Lower leg skin (tissue), 4 donors: ENCODE measurements around the gene PORCN. TPM values are rescaled to one million over a fixed set of nuclear protein-coding genes. Genes with fewer than 3 reads are reported as not detected.

Source experiments
- DNase-seq, 2 donors: peaks; one replicate each; pipeline ENCODE4 v3.0.0-alpha.2; 2019; ENCODE audit warnings: low spot score in 2 of 2
- H3K4me3 ChIP-seq: fragments of 200-600 bp; sonication (generic); 2 replicates; pipeline ENCODE4 v1.5.1; 2017; ENCODE audit warnings: mild to moderate bottlenecking, low read depth; ENCODE audit not compliant: poor library complexity, severe bottlenecking
- POLR2A ChIP-seq, 2 donors: fragments of 450-650 bp; IDR thresholded peaks; one replicate each; pipeline ENCODE4 v1.6.1; 2016 to 2017; ENCODE audit warnings: antibody characterized with exemption in 2 of 2, mild to moderate bottlenecking in 1 of 2, moderate library complexity in 1 of 2
- WGBS, 2 donors: methylation state at CpG; one replicate each; pipeline ENCODE4 v1.1.5; 2018; 5-methylcytosine and 5-hydroxymethylcytosine counted together
- intact Hi-C: fragments of 100-400 bp; cut with DNase I; formaldehyde crosslinking; loops from one replicate; pipeline ENCODE4 v1.15.0; 2023; ENCODE audit warnings: low total_unique reads
- total RNA-seq, 4 donors: library from RNA; depleted of rRNA; stranded (reverse); fragments of >200 nt; gene quantifications; one replicate each; pipeline ENCODE4 v1.1.0, GENCODE V29; 2016
- TF ChIP-seq, protein P1 (sequence below), 3 donors: fragments of 450-650 bp; IDR thresholded peaks; one replicate each; pipeline ENCODE4 v1.5.1; 2016; ENCODE audit warnings: antibody characterized with exemption in 3 of 3, mild to moderate bottlenecking in 3 of 3, moderate library complexity in 2 of 3

PORCN gene
- total RNA-seq, 4 donors from 2014 or later = 18.6 to 32.0 (median 23.2) TPM

DNA sequence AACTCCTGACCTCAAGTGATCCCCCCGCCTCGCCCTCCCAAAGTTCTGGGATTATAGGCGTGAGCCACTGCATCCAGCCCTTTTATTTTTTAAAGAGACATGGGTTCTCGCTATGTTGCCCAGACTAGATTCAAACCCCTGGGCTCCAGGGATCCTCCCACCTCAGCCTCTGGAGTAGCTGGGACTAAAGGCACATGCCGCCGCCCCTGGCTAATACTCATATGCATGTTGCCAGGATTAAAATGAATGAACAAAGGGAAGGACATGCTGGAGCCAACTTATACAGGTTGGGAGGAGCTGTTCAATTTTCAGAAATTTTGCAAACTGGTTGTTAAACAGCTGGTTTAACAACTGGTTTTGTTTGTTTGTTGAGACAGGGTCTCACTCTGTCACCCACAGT is 34.2 kb upstream of the PORCN start:
- WGBS, 2 donors = 48 to 76% methylated on average over 6 of the region's 6 CpGs
- intact Hi-C loops = no loop called here

DNA sequence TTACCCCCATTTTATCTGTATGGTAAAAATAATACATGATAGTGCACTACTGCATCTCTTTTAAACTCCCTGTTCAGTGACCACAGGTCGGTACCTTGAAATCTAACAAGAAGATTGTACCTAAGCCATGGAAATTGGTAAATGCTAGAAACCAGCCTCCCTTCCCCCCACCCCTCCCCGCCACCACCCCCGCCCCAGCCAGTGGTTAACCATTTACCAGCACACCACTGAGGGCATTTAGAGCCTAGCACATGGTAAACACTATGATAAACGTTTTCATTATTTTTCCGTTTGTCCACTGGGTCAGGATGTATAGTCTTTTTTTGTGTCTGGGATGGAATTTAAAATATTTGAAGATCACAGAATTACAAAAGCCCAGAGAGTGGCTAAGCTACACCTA is 33.5 kb upstream of the PORCN start:
- TF ChIP-seq, protein P1, sequence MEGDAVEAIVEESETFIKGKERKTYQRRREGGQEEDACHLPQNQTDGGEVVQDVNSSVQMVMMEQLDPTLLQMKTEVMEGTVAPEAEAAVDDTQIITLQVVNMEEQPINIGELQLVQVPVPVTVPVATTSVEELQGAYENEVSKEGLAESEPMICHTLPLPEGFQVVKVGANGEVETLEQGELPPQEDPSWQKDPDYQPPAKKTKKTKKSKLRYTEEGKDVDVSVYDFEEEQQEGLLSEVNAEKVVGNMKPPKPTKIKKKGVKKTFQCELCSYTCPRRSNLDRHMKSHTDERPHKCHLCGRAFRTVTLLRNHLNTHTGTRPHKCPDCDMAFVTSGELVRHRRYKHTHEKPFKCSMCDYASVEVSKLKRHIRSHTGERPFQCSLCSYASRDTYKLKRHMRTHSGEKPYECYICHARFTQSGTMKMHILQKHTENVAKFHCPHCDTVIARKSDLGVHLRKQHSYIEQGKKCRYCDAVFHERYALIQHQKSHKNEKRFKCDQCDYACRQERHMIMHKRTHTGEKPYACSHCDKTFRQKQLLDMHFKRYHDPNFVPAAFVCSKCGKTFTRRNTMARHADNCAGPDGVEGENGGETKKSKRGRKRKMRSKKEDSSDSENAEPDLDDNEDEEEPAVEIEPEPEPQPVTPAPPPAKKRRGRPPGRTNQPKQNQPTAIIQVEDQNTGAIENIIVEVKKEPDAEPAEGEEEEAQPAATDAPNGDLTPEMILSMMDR (IDR thresholded peaks at IDR 0.05) = no peak
- TF ChIP-seq POLR2A (IDR thresholded peaks at IDR 0.05) = no peak
- DNase-seq = no peak
- H3K4me3 ChIP-seq = peak overlapping the region; percentile 17
- intact Hi-C loops = no loop called here
- WGBS, 2 donors = 2 to 26% methylated on average over 5 of the region's 5 CpGs

More for the DNA sequence above, 34.2 kb upstream of the PORCN start:
- TF ChIP-seq POLR2A (IDR thresholded peaks at IDR 0.05) = no peak
- TF ChIP-seq, protein P1 (IDR thresholded peaks at IDR 0.05) = no peak
- no peak for DNase-seq
- H3K4me3 ChIP-seq = no peak overlapping the region

DNA sequence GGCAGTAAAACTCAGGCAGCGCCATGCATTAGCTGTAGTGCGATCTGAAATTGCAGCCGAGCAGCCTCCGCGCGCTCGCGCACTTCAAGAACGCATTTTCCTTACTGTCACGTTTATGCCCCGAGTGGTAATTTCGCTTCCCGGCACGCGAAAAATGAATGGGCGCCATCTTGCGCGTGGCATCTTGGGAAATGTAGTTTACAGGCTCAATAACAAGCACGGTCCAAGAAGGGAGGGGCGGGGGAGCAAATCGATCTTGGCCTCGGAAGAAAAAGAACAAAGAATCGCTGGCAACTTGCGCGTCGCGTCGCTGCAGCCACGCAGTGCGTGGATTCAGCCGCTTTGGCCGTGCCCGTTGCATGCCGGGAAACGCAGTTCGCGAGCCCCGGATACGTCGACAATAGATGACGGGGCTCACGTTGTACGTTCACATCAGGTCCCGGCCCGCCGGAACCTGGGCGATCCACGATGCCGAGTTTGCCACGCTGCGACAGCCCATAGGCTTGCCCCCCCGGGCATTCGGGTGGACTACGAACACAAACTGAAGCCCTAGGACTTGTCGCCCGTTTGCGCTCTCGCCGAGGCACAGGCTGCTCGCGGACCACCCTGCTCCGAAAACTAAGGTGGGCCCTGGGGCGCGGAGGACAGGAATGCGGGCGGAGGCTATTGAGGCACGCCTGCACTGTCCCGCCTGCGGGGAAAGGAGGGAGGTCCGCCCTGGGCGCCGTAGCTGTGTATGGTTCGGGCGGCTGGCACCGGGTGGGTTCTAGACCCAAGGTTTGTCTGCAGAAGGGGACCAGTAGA is 32.8 kb upstream of the PORCN start, which contains the start of gene FTSJ1:
FTSJ1 (plus strand) TSS at position 426 of the 804 bp plus-strand sequence. CDS start 1,849 bp downstream, outside the sequence.
- peak; percentile 89 to 97 for DNase-seq
- H3K4me3 ChIP-seq = peak within 1 kb of the TSS; percentile 66
- 0 to 51% methylated on average over 34 to 75 of the region's 75 CpGs for WGBS, 2 donors
- intact Hi-C loops = no loop called here
- TF ChIP-seq POLR2A (IDR thresholded peaks at IDR 0.05) = no peak
- TF ChIP-seq, protein P1 (IDR thresholded peaks at IDR 0.05) = no peak

DNA sequence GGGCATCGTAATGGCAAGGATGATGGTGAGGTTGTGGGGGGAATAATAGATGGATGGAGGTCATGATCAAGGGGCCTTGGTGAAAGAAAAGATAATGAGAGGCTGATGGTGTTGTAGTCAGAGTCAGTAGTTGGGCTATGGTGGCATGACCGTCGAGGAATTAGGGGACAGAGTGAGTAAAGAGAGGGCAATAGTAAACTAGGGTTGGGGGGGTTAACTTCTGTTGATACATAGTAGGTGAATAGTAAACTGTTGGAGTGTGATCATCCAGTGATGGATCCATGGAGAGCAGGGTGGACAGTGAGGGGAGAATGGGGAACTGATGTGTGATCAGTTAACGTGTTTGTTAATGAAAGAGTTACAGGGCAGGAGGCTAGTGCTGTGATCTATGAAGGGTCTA is 31.9 kb upstream of the PORCN start:
- WGBS, 2 donors = 44 to 73% methylated on average over 4 of the region's 4 CpGs
- no peak overlapping the region for H3K4me3 ChIP-seq
- DNase-seq = no peak
- TF ChIP-seq, protein P1 (IDR thresholded peaks at IDR 0.05) = no peak
- TF ChIP-seq POLR2A (IDR thresholded peaks at IDR 0.05) = no peak
- intact Hi-C loops = no loop called here

DNA sequence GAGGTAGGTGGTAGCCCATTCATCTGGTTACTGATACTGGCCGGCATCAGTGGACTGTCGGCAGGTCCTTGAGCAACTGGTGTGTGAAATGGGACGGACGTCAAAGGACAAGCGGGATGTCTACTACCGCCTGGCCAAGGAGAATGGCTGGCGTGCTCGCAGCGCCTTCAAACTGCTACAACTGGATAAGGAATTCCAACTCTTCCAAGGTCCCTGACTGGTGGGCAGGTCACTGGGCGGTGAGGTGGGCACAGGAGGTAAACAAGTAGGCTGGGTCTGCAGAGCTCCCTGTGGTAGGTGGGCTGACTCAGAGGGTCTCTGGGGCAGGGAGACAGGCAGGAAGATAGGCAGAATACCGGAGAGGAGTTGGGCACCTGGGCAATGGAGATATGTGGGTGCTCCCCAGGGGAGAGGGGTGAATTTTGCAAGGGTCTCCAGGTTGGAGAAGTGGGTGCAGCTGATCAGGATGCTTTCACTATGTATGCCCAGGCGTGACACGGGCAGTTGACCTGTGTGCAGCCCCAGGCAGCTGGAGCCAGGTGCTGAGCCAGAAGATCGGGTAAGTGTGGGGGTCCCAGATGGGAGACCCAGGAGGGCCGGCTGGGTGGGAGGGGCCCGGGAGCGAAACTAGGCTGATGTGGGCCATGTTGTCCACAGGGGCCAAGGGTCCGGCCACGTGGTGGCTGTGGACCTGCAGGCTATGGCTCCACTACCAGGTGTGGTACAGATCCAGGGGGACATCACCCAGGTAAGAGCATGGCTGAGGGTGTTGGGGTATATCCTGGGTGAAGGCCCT is 30.6 kb upstream of the PORCN start:
- TF ChIP-seq POLR2A (IDR thresholded peaks at IDR 0.05) = no peak
- TF ChIP-seq, protein P1 (IDR thresholded peaks at IDR 0.05) = no peak
- no peak overlapping the region for H3K4me3 ChIP-seq
- intact Hi-C loops = no loop called here
- no peak for DNase-seq
- 91 to 93% methylated on average over 13 to 19 of the region's 19 CpGs for WGBS, 2 donors
